ENCODE measurements around the gene VSNL1.

VSNL1 gene

DNA sequence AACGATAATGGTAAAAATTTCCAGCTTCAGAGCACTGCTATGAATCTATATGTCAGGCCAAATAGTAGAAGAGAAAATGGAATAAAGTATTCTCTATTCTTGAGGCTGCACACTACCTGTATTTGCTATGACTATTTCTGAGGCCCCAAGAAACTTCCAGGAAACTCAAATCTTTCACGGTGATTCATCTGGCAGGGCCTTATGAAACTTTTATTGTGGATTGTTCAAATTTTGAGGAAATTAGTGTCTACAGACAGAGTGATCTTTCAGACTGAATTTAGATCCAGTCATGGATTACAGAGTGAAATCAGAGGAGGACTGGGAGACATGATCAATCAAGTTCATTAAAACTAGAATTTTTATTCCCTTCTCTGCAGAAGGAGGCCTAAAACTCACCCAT, 4.1 kb upstream of the VSNL1 start:
- TF ChIP-seq GATA3 (IDR thresholded peaks at IDR 0.05; ENCODE audit: low read depth, low read length) (no peak), GATA2 (IDR thresholded peaks at IDR 0.05; ENCODE audit: low read depth, low read length) (no peak)

GRCh38 chr2:17538022-17538843, 2.3 kb upstream of the VSNL1 start:
- TF ChIP-seq GATA3 (IDR thresholded peaks at IDR 0.05; ENCODE audit: low read depth, low read length) (no peak), GATA2 (IDR thresholded peaks at IDR 0.05; ENCODE audit: low read depth, low read length) (0 out of 2 replicates have a peak, but pooled peaks have one; percentile 7)

DNA sequence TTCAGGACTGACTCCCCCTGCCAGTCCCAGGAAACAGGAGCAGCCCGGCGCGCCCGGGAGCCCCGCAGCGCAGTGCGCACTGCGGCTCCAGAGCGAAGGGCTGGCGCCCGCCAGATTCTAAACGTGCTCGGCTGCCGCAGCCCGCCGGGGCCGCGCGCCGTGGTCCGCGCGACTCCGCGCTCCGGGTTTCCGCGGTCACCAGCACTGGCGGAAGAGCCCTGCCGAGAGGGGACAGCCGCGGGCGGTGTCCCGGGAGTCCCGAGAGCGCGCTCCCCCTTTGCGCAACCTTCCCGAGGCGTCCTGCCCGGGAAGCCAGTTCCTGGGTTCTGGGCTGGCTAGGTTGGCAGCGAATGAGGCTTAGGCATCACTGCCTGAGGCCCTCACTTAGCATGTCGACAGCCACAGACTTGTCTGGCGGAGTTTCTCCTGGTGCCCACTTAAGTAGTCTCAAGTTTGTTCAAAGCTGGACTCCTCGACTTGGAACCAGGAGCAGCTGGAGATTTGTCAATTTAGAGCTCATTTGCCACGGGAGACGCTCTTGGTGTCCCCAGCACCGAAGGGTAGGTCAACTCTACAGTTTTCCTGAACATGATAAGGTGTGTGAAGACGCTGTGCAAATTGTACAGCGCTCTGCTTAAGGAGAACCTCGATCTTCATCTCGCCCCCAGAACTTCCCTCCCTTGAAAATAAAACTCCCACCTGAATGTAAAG, 1.5 kb upstream of the VSNL1 start:
- no peak for TF ChIP-seq GATA3 (IDR thresholded peaks at IDR 0.05; ENCODE audit: low read depth, low read length)
- TF ChIP-seq GATA2 (IDR thresholded peaks at IDR 0.05; ENCODE audit: low read depth, low read length), result peak; percentile 4; the same call in 1 of the 2 replicates

GRCh38 chr2:17539611-17540092, 844 bp upstream of the VSNL1 start:
- no peak for TF ChIP-seq GATA2 (IDR thresholded peaks at IDR 0.05; ENCODE audit: low read depth, low read length)
- TF ChIP-seq GATA3 (IDR thresholded peaks at IDR 0.05; ENCODE audit: low read depth, low read length), result no peak

- no peak for TF ChIP-seq GATA2 (IDR thresholded peaks at IDR 0.05; ENCODE audit: low read depth, low read length)
- no peak for TF ChIP-seq GATA3 (IDR thresholded peaks at IDR 0.05; ENCODE audit: low read depth, low read length)
Observed at GRCh38 chr2:17540813-17541530, 476 bp downstream of the VSNL1 start.

DNA sequence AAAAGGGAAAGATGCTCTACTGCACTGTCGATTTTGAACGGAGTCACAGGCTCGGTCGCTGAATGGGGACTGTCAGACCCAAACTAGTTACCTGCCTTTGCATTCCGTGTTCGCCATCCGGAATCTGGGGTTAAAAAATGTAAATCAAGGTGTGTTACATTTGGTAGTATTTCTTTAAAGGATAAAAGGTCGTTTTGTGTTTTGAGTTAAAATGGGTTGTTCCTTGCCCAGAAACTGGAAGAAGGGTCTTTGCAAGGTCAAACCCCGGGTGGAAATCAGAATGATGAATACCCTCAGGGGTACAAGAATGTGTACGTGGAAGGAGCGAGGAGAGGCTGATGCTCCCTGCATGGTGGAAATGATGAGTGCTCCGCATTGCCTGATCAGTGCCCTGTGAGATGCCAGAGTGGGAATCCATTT, 1.0 kb downstream of the VSNL1 start:
- TF ChIP-seq GATA2 (IDR thresholded peaks at IDR 0.05; ENCODE audit: low read depth, low read length) (no peak), GATA3 (IDR thresholded peaks at IDR 0.05; ENCODE audit: low read depth, low read length) (no peak)

GRCh38 chr2:17542471-17542870, 2.0 kb downstream of the VSNL1 start:
- TF ChIP-seq GATA3 (IDR thresholded peaks at IDR 0.05; ENCODE audit: low read depth, low read length) (no peak), GATA2 (IDR thresholded peaks at IDR 0.05; ENCODE audit: low read depth, low read length) (no peak)

DNA sequence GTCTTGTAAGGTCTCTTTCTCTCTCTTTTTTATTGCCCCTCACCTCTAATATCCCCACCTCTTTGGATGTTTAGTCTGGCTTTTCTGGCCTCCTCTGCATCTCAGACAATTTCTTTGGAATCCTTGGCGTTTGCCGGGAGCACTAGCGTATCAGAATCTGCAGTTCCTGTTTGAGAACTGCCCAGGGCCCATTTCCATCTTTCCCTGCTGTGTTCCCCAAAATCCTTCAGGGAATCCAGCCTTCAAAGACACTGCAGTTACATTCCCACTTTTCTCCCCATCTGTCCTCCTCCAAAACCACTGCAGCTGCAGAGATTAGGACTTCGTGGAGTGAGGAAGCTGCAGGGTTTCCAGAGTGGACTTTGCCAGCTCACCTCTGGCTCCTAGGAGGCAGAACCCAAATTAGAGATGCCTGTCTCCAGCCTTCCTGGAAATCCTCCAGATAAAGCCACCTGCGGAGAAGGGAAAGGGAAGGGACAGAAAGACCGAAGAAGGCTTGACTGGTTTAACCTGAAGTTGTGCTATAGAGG, 2.7 kb downstream of the VSNL1 start:
- TF ChIP-seq GATA2 (IDR thresholded peaks at IDR 0.05; ENCODE audit: low read depth, low read length), result no peak
- TF ChIP-seq GATA3 (IDR thresholded peaks at IDR 0.05; ENCODE audit: low read depth, low read length), result no peak

DNA sequence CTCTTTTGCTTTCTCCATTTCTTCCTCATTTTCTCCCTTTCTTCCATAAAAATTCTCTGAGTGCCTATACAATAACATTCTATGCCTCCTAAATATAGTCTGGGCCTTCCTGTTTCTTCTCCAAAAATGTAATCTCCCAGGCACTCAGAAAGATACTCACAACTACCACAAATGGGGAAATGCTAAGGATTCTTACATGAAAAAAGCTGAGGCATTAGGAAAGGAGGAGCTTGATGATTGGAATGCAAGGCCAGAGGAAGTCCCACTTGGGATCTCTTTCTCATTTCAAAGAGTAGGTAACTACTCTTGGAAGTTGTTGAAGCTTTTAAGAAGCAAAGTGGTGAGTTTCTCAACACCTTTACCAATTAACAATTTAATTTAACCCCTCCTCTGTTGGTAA, 3.4 kb downstream of the VSNL1 start:
- TF ChIP-seq GATA3 (IDR thresholded peaks at IDR 0.05; ENCODE audit: low read depth, low read length), result no peak
- TF ChIP-seq GATA2 (IDR thresholded peaks at IDR 0.05; ENCODE audit: low read depth, low read length), result no peak

DNA sequence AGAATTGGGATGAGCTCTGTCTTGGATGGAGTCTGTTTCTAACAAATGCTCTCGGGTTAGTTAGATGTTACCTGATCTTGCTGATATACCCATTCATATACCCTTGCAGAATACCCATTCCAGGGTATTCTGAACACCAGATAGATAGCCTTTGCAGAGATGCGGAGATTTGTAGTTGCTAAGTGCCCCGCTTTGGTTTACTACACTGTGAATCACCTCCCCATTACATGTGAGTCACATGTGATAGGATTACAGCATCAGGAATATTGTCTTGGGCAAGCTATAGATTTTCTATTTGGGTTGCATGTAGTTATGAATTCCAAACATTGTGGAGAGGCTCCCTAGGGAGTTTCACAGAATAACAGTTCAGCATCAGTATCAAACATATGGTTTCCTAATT, 3.8 kb downstream of the VSNL1 start:
- TF ChIP-seq GATA2 (IDR thresholded peaks at IDR 0.05; ENCODE audit: low read depth, low read length) (no peak), GATA3 (IDR thresholded peaks at IDR 0.05; ENCODE audit: low read depth, low read length) (no peak)

DNA sequence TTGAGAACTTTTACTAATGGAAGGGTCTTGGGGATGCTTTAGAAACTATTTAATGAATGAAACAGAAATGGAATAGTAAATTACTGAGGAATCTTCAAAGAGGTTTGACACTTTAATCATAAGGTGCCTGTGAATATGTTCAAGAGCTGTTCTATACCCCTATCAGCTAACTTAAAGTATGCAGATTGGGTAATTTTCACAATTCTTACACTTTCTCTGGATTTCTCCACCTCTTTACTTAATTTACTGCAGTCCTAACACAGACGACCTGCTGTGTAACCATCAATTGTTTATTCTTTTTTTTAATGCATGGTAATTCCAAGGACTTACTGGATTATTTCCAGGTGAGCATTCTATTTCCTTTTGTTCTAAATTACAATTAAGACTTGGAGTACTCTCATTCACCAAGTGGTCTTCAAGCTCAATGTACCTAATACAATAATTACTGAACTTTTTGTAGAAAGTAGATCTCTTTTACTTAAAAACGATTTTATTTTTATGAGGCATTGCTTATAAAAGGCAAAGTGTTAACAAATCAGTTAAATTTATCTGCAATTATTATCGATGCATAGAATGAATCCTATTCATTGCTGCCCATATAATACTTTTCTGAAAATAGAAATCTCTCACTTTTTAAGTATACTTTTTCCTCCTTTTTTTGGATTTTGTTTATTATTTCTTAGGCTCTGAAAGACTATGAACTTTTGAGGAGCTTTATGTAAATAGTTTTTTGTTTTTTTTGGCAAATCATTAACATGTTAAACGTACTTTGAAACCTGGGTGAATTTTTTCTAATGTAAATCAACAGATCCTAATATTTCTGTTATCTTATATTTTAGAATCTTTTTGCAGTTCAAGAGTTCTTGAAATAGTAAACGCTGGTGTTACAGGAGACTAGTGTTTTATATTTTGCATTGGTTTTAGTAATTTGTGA, 5.5 kb downstream of the VSNL1 start:
- TF ChIP-seq GATA2 (IDR thresholded peaks at IDR 0.05; ENCODE audit: low read depth, low read length) (no peak), GATA3 (IDR thresholded peaks at IDR 0.05; ENCODE audit: low read depth, low read length) (no peak)

DNA sequence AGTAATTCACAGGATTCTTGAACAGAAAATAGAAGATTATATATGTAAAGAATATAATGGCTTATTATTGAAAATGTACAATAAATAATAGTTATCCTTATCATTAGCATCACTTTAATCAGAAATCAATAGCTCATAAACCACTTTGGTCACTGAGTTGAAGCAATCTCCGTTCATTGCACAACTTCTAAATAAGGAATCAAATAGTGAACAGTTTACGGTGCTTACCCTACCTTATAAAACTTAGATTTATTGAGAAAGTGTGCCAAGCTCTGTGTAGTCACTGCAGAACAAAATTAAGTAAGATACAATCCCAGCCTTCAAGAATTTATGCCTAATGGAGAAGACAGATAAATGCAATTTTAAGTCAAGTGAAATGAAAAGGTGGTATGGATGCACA, 6.7 kb downstream of the VSNL1 start:
- TF ChIP-seq GATA3 (IDR thresholded peaks at IDR 0.05; ENCODE audit: low read depth, low read length) (no peak), GATA2 (IDR thresholded peaks at IDR 0.05; ENCODE audit: low read depth, low read length) (no peak)

DNA sequence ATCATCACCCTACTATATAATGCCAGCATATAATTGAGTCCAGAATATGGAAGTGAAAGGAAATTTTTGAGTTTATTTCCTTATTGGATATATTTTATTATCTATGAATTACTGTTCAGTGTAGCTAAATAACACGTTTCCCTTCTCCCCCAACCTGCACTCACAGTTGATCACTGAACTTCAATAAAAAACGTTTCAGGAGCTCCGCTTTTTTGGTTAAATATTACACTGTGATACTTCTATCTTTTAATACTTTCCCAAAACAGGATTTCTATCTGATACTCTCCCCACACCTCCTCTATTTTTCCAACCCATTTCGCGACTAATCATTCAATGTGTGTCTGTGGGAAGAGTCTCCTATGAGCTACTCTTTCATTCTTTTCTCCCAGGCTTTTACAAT, 7.2 kb downstream of the VSNL1 start:
- TF ChIP-seq GATA2 (IDR thresholded peaks at IDR 0.05; ENCODE audit: low read depth, low read length), result no peak
- no peak for TF ChIP-seq GATA3 (IDR thresholded peaks at IDR 0.05; ENCODE audit: low read depth, low read length)

All from SH-SY5Y (cell line).